Smooth muscle cell (in vitro differentiated cells): ENCODE data around the gene R3HDML. TPM values are rescaled to one million over a fixed set of nuclear protein-coding genes. Genes with fewer than 3 reads are reported as not detected.

ENCODE experiments used
- DNase-seq: peaks from one replicate; lab custom pipeline; 2025; ENCODE audit not compliant: unreplicated experiment; lab: John Stamatoyannopoulos, UW
- H2AFZ ChIP-seq: fragments of 200-600 bp; sonication (generic); 2 replicates; pipeline ENCODE4 v1.6.0; 2016; ENCODE audit warnings: antibody characterized with exemption, low read depth, mild to moderate bottlenecking
- H3F3A ChIP-seq: fragments of 200-600 bp; sonication (generic); 2 replicates; pipeline ENCODE4 v1.6.0; 2017; ENCODE audit warnings: antibody characterized with exemption, low read depth
- H3K27ac ChIP-seq: fragments of 200-600 bp; sonication (generic); 2 replicates; pipeline ENCODE4 v1.5.1; 2016; ENCODE audit warnings: low read depth, mild to moderate bottlenecking
- H3K27me3 ChIP-seq: fragments of 200-600 bp; sonication (generic); 2 replicates; pipeline ENCODE4 v1.6.1; 2016; ENCODE audit warnings: low read depth, mild to moderate bottlenecking
- H3K36me3 ChIP-seq: fragments of 200-600 bp; sonication (generic); 2 replicates; pipeline ENCODE4 v1.5.1; 2016; ENCODE audit warnings: low read depth
- H3K4me1 ChIP-seq: fragments of 200-600 bp; sonication (generic); 2 replicates; pipeline ENCODE4 v1.5.1; 2016; ENCODE audit warnings: low read depth
- H3K4me2 ChIP-seq: fragments of 200-600 bp; sonication (generic); 2 replicates; pipeline ENCODE4 v1.6.0; 2016; ENCODE audit warnings: mild to moderate bottlenecking
- H3K4me3 ChIP-seq: fragments of 200-600 bp; sonication (generic); 2 replicates; pipeline ENCODE4 v1.5.1; 2016; ENCODE audit warnings: mild to moderate bottlenecking
- H3K79me2 ChIP-seq: fragments of 200-600 bp; sonication (generic); 2 replicates; pipeline ENCODE4 v1.6.0; 2016; ENCODE audit warnings: low read depth, mild to moderate bottlenecking
- H3K9ac ChIP-seq: fragments of 200-600 bp; sonication (generic); 2 replicates; pipeline ENCODE4 v1.6.0; 2016; ENCODE audit warnings: low read depth
- H3K9me3 ChIP-seq: fragments of 200-600 bp; sonication (generic); replicated peaks from 2 replicates; pipeline ENCODE4 v1.5.1; 2016; ENCODE audit warnings: low read depth
- H4K20me1 ChIP-seq: fragments of 200-600 bp; sonication (generic); 2 replicates; pipeline ENCODE4 v1.6.0; 2016; ENCODE audit warnings: low read depth
- WGBS: methylation state at CpG from one replicate; pipeline ENCODE4 v1.1.7; 2016; ENCODE audit warnings: low lambda C conversion rate; 5-methylcytosine and 5-hydroxymethylcytosine counted together
- polyA plus RNA-seq: library from polyadenylated mRNA; unstranded; fragments of >200 nt; fragmentation: Nextera tagmentation; extraction: Ambion mirVana; gene quantifications from 2 replicates; pipeline ENCODE4 v1.2.1, GENCODE V29; 2016
- total RNA-seq: library from RNA; depleted of rRNA; stranded (reverse); fragments of >200 nt; gene quantifications from 2 replicates; pipeline ENCODE4 v1.2.3, GENCODE V29; 2014
- TF ChIP-seq, protein P1 (sequence below): fragments of 200-600 bp; sonication (generic); IDR thresholded peaks from 2 replicates; pipeline ENCODE4 v1.5.1; 2017; ENCODE audit warnings: borderline replicate concordance, mild to moderate bottlenecking, antibody characterized with exemption; ENCODE audit not compliant: insufficient read depth, poor library complexity, severe bottlenecking

R3HDML gene
- total RNA-seq (not detected in 2 replicates), polyA plus RNA-seq (not detected in 2 replicates)

- H3K4me2 ChIP-seq: peak within 1 kb of the TSS; percentile 3
- no peak within 1 kb of the TSS for H3K4me3 ChIP-seq
- no peak for DNase-seq
- H3K27me3 ChIP-seq: no peaks in the 10 kb centered on the region
- H3K4me1 ChIP-seq: peaks cover 6% of the 10 kb centered on the region
- no peaks in the 10 kb centered on the region for H3K36me3 ChIP-seq
- H3K9me3 ChIP-seq: no peaks in the 10 kb centered on the region
- no peaks in the 10 kb centered on the region for H3F3A ChIP-seq
- no peaks in the 10 kb centered on the region for H4K20me1 ChIP-seq
- H3K9ac ChIP-seq: no peak within 1 kb of the TSS
- peak within 1 kb of the TSS; percentile 73 for H2AFZ ChIP-seq
- 82% methylated on average over 16 of the region's 16 CpGs for WGBS
- no peaks in the 10 kb centered on the region for H3K79me2 ChIP-seq
- no peak within 1 kb of the TSS for H3K27ac ChIP-seq
- TF ChIP-seq, protein P1, sequence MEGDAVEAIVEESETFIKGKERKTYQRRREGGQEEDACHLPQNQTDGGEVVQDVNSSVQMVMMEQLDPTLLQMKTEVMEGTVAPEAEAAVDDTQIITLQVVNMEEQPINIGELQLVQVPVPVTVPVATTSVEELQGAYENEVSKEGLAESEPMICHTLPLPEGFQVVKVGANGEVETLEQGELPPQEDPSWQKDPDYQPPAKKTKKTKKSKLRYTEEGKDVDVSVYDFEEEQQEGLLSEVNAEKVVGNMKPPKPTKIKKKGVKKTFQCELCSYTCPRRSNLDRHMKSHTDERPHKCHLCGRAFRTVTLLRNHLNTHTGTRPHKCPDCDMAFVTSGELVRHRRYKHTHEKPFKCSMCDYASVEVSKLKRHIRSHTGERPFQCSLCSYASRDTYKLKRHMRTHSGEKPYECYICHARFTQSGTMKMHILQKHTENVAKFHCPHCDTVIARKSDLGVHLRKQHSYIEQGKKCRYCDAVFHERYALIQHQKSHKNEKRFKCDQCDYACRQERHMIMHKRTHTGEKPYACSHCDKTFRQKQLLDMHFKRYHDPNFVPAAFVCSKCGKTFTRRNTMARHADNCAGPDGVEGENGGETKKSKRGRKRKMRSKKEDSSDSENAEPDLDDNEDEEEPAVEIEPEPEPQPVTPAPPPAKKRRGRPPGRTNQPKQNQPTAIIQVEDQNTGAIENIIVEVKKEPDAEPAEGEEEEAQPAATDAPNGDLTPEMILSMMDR: no peak
These were observed at the start of gene R3HDML for GRCh38 chr20:44336725-44337380. TSS of gene R3HDML (plus strand) at chr20:44337043. CDS start at chr20:44337158, 115 bp downstream.

DNA sequence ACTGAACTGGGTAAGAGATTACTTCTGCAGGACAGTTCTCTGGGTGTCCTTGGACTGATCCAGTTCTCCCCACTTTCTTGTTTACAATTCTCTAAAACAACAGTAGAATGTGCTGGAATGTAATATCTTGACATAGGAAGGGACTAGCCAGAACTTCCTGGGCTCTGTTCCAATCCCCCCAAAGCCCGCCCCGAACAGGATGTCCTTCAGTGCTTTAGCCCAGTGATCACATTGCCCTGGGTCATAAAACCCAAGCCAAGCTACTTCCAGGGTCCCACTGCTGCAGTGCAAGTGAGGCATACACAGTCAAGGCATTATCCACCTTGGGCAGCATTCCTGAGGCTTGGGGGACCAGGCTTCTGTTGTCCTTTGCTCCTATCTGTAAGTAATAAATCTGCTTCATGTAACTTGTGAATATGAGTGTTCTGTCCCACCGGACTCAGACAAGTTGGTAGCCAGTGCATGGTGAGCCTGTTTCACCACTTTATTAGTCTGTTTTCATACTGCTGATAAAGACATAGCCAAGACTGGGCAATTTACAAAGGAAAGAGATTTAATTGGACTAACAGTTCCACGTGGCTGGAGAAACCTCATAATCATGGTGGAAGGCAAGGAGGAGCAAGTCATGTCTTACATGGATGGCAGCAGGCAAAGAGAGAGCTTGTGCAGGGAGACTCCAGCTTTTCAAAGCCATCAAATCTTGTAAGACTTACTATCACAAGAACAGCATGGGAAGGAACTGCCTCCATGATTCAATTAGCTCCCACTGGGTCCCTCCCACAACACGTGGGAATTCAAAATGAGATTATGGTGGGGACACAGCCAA is 49.4 kb upstream of the R3HDML start:
- Histone ChIP-seq H4K20me1 (no peaks in the 10 kb centered on the region), H3K4me1 (no peaks in the 10 kb centered on the region), H3K9ac (no peak overlapping the region), H3K36me3 (no peaks in the 10 kb centered on the region), H2AFZ (no peak overlapping the region), H3K4me3 (no peak overlapping the region), H3F3A (no peaks in the 10 kb centered on the region), H3K9me3 (no peaks in the 10 kb centered on the region), H3K27ac (no peak overlapping the region), H3K27me3 (no peaks in the 10 kb centered on the region), H3K79me2 (no peaks in the 10 kb centered on the region), H3K4me2 (no peak overlapping the region)
- WGBS: 86% methylated on average over 5 of the region's 5 CpGs
- TF ChIP-seq, protein P1: no peak
- no peak for DNase-seq

DNA sequence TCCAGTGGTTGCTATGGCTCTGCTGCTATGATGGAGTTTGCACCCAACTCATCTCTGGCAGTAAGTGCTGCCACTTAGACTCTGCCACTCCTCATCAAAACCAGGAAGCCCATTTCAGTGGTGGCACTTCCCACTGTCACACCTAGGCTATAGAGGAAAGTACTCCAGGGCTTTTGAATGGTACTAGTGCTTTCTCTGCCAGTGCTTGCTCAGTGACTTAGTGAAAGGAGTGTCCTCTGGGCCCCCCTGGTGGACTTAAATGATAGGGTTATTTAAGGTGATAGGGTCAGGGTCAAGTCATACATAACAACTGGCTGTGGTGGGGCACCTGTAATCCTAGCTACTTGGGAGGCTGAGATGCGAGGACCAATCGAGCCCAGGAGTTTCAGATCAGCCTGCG is 48.6 kb upstream of the R3HDML start:
- no peak overlapping the region for H3K27ac ChIP-seq
- no peak overlapping the region for H3K4me3 ChIP-seq
- no peaks in the 10 kb centered on the region for H3K9me3 ChIP-seq
- no peaks in the 10 kb centered on the region for H3K4me1 ChIP-seq
- no peak overlapping the region for H2AFZ ChIP-seq
- H3K27me3 ChIP-seq: no peaks in the 10 kb centered on the region
- DNase-seq: no peak
- TF ChIP-seq, protein P1: no peak
- no peaks in the 10 kb centered on the region for H3F3A ChIP-seq
- no peak overlapping the region for H3K4me2 ChIP-seq
- WGBS: 95% methylated on average over 3 of the region's 3 CpGs
- no peak overlapping the region for H3K9ac ChIP-seq
- H4K20me1 ChIP-seq: no peaks in the 10 kb centered on the region
- no peaks in the 10 kb centered on the region for H3K36me3 ChIP-seq
- no peaks in the 10 kb centered on the region for H3K79me2 ChIP-seq
